Iris pigment epithelial cell (primary cell): Measurements from ENCODE around the gene RETREG3.

Experiments used
- DNase-seq: peaks from one replicate; pipeline ENCODE4 v3.0.0-alpha.2; 2011; ENCODE audit warnings: low read depth

The RETREG3 gene

GRCh38 chr17:42531455-42532354, 77.5 kb downstream of the RETREG3 start:
- DNase-seq: no peak

GRCh38 chr17:42530952-42531454, 78.2 kb downstream of the RETREG3 start:
- DNase-seq: no peak
